SK-N-SH (cell line): ENCODE measurements around the gene CD109. TPM values are rescaled to one million over a fixed set of nuclear protein-coding genes. Genes with fewer than 3 reads are reported as not detected.

Source experiments
- CTCF ChIA-PET: fragments of 300-600, 350-600 bp; formaldehyde crosslinking; extraction: SDS; loops from one replicate; lab custom pipeline; 2021; lab: Yijun Ruan, JAX
- POLR2A ChIA-PET: fragments of 350-600 bp; sonication (Branson Sonifier 250); formaldehyde crosslinking; extraction: SDS; loops from one replicate; lab custom pipeline; 2020; ENCODE audit warnings: antibody characterized with exemption, inconsistent platforms; lab: Yijun Ruan, JAX
- DNase-seq: peaks from one replicate; pipeline ENCODE4 v3.0.0; 2012
- H2AFZ ChIP-seq: fragments of 200-600 bp; sonication (generic); 2 replicates; pipeline ENCODE4 v1.8.1; 2016; ENCODE audit warnings: antibody characterized with exemption, mild to moderate bottlenecking, low read depth
- H3F3A ChIP-seq: fragments of 200-600 bp; sonication (generic); replicated peaks from 2 replicates; pipeline ENCODE3; 2016; ENCODE audit warnings: antibody characterized with exemption, mild to moderate bottlenecking; ENCODE audit not compliant: insufficient read depth
- H3K27ac ChIP-seq, 2 experiments: fragments of 200-500 bp in 1 of 2; fragments of 200-600 bp in 1 of 2; sonication (Bioruptor generic) in 1 of 2; sonication (generic), shearing (Covaris generic) in 1 of 2; 2 replicates each; pipeline versions ENCODE4 v1.5.1 to v1.6.1; 2014 to 2016; ENCODE audit warnings: low read depth in 2 of 2, inconsistent platforms in 1 of 2, low read length in 1 of 2, mild to moderate bottlenecking in 1 of 2, mixed read lengths in 1 of 2
- H3K27me3 ChIP-seq: fragments of 200-600 bp; sonication (generic), shearing (Covaris generic); 2 replicates; pipeline ENCODE4 v1.6.1; 2016; ENCODE audit warnings: mixed run types; ENCODE audit not compliant: insufficient read depth
- H3K36me3 ChIP-seq, 2 experiments: fragments of 200-500 bp in 1 of 2; fragments of 200-600 bp in 1 of 2; sonication (Bioruptor generic) in 1 of 2; sonication (generic) in 1 of 2; replicated peaks in 1 of 2; 2 replicates each; pipeline versions ENCODE3 to v1.5.1; 2014 to 2016; ENCODE audit warnings: low read length in 1 of 2, mild to moderate bottlenecking in 1 of 2; ENCODE audit not compliant: insufficient read depth in 2 of 2, control insufficient read depth in 1 of 2
- H3K4me1 ChIP-seq, 2 experiments: fragments of 200-500 bp in 1 of 2; fragments of 200-600 bp in 1 of 2; sonication (Bioruptor generic) in 1 of 2; sonication (generic), shearing (Covaris generic) in 1 of 2; 2 replicates each; pipeline versions ENCODE4 v1.5.1 to v1.6.1; 2014 to 2016; ENCODE audit warnings: low read depth in 1 of 2, low read length in 1 of 2, mixed run types in 1 of 2; ENCODE audit not compliant: insufficient read depth in 2 of 2, control insufficient read depth in 1 of 2
- H3K4me2 ChIP-seq: fragments of 200-600 bp; sonication (generic), shearing (Covaris generic); 2 replicates; pipeline ENCODE4 v1.6.1; 2017; ENCODE audit warnings: mixed run types
- H3K4me3 ChIP-seq, 2 experiments: fragments of 200-500 bp in 1 of 2; fragments of 200-600 bp in 1 of 2; sonication (Bioruptor generic) in 1 of 2; sonication (generic), shearing (Covaris generic) in 1 of 2; 2 replicates each; pipeline versions ENCODE4 v1.5.1 to v1.8.1; 2014 to 2016; ENCODE audit warnings: low read depth in 2 of 2, inconsistent platforms in 1 of 2, low read length in 1 of 2, mild to moderate bottlenecking in 1 of 2, mixed read lengths in 1 of 2, moderate library complexity in 1 of 2
- H3K79me2 ChIP-seq: fragments of 200-600 bp; sonication (generic); 2 replicates; pipeline ENCODE4 v1.8.1; 2017; ENCODE audit warnings: mild to moderate bottlenecking; ENCODE audit not compliant: insufficient read depth
- H3K9ac ChIP-seq: fragments of 200-600 bp; sonication (generic); 2 replicates; pipeline ENCODE4 v1.6.1; 2017; ENCODE audit warnings: mixed run types
- H3K9me2 ChIP-seq: fragments of 200-600 bp; sonication (generic); 2 replicates; pipeline ENCODE4 v1.6.1; 2017; ENCODE audit warnings: mixed run types
- H3K9me3 ChIP-seq: fragments of 200-600 bp; sonication (generic); 2 replicates; pipeline ENCODE4 v1.6.1; 2017; ENCODE audit warnings: mixed run types, mild to moderate bottlenecking, moderate library complexity
- H4K20me1 ChIP-seq: fragments of 200-600 bp; sonication (generic); 2 replicates; pipeline ENCODE4 v1.6.1; 2017; ENCODE audit warnings: mild to moderate bottlenecking, mixed run types; ENCODE audit not compliant: insufficient read depth
- CHD2 ChIP-seq: fragments of 150-350 bp; IDR thresholded peaks from 2 replicates; pipeline ENCODE4 v1.6.1; 2018; ENCODE audit warnings: low read length; ENCODE audit not compliant: partially characterized antibody
- CTCF ChIP-seq: fragments of 200-600 bp; sonication (generic); IDR thresholded peaks from 2 replicates; pipeline ENCODE4 v1.6.1; 2017; ENCODE audit warnings: antibody characterized with exemption, mild to moderate bottlenecking, moderate library complexity
- ELF1 ChIP-seq: IDR thresholded peaks from 2 replicates; pipeline ENCODE4 v1.4.0; 2012
- GATA2 ChIP-seq: sonication (generic); formaldehyde crosslinking; IDR thresholded peaks from 2 replicates; pipeline ENCODE4 v1.5.0; 2020; ENCODE audit warnings: mild to moderate bottlenecking, missing genetic modification reagents
- IRF3 ChIP-seq: fragments of 150-350 bp; IDR thresholded peaks from 2 replicates; pipeline ENCODE4 v1.6.1; 2016; ENCODE audit warnings: mild to moderate bottlenecking, low read depth, low read length
- MAX ChIP-seq: IDR thresholded peaks from 2 replicates; pipeline ENCODE4 v1.4.0; 2012; ENCODE audit warnings: low read depth
- MEF2A ChIP-seq: IDR thresholded peaks from 2 replicates; pipeline ENCODE4 v1.4.0; 2012; ENCODE audit warnings: low read depth, borderline replicate concordance
- NFIC ChIP-seq: IDR thresholded peaks from 2 replicates; pipeline ENCODE4 v1.4.0; 2012; ENCODE audit warnings: borderline replicate concordance
- NRF1 ChIP-seq: IDR thresholded peaks from 2 replicates; pipeline ENCODE4 v1.6.1; 2012; ENCODE audit warnings: low read depth, mild to moderate bottlenecking, low read length
- REST ChIP-seq: IDR thresholded peaks from 2 replicates; pipeline ENCODE4 v1.6.1; 2012; ENCODE audit warnings: mild to moderate bottlenecking, low read depth, low read length, moderate library complexity
- USF2 ChIP-seq: fragments of 150-350 bp; IDR thresholded peaks from 2 replicates; pipeline ENCODE4 v1.6.1; 2017; ENCODE audit warnings: antibody characterized with exemption, low read length, low read depth, borderline replicate concordance
- ZBTB33 ChIP-seq: IDR thresholded peaks from 2 replicates; pipeline ENCODE4 v1.4.0; 2012; ENCODE audit warnings: low read depth, borderline replicate concordance
- WGBS: methylation state at CpG from one replicate; pipeline ENCODE4 v1.1.6; 2017; ENCODE audit warnings: low lambda C conversion rate; 5-methylcytosine and 5-hydroxymethylcytosine counted together
- polyA plus RNA-seq, 3 experiments: library from polyadenylated mRNA; depleted of rRNA; stranded (reverse); fragments of >200 nt; gene quantifications; 2 replicates each; pipeline ENCODE4 v1.2.3, GENCODE V29; 2012

The CD109 gene
- polyA plus RNA-seq, 1 of the 3 experiments (the other 2 are of a cell fraction) = 19.7 TPM

GRCh38 chr6:73704260-73704659 lies 8.3 kb downstream of the CD109 start (continued):
- TF ChIP-seq REST = no peak
- TF ChIP-seq ZBTB33 = peak; percentile 56; the same call in 1 of the 2 replicates
- TF ChIP-seq NFIC = peak; percentile 69; the same call in 1 of the 2 replicates

GRCh38 chr6:73704798-73705197 lies 8.8 kb downstream of the CD109 start:
- 61% methylated on average over 4 of the region's 4 CpGs for WGBS
- Histone ChIP-seq H3K4me1 (peaks cover 0 to 22% of the 10 kb centered on the region in 2 experiments; a peak in 2 of 4 replicates), H4K20me1 (no peaks in the 10 kb centered on the region), H3K27ac (peak overlapping the region; percentile 76 to 95; a peak in 3 of 4 replicates), H3K27me3 (no peaks in the 10 kb centered on the region), H3F3A (peaks cover 28% of the 10 kb centered on the region), H2AFZ (no peak overlapping the region), H3K9me2 (no peaks in the 10 kb centered on the region), H3K79me2 (peaks cover 34% of the 10 kb centered on the region), H3K9me3 (no peaks in the 10 kb centered on the region), H3K4me3 (no peak overlapping the region), H3K36me3 (peaks cover 0 to 15% of the 10 kb centered on the region in 2 experiments), H3K9ac (peak overlapping the region; percentile 48; the same call in 1 of the 2 replicates), H3K4me2 (peak overlapping the region; percentile 66; the same call in 1 of the 2 replicates)
- no peak for DNase-seq
- POLR2A ChIA-PET = no interaction called here
- no peak for TF ChIP-seq USF2
- CTCF ChIA-PET = interaction anchor here (0.9 kb wide), 2 partner anchors 24 to 29 kb away, joined by 3 to 4 read pairs; no protein-coding TSS in a partner anchor

GRCh38 chr6:73706971-73707370 lies 11.0 kb downstream of the CD109 start:
- Histone ChIP-seq H3K36me3 (peaks cover 0 to 15% of the 10 kb centered on the region in 2 experiments), H3F3A (peaks cover 28% of the 10 kb centered on the region), H3K79me2 (peaks cover 16% of the 10 kb centered on the region; the same call in 1 of the 2 replicates), H3K9me3 (no peaks in the 10 kb centered on the region), H3K4me1 (peaks cover 0 to 29% of the 10 kb centered on the region in 2 experiments; a peak in 3 of 4 replicates), H3K9ac (no peak overlapping the region), H3K27ac (no peak overlapping the region), H3K9me2 (no peaks in the 10 kb centered on the region), H3K4me2 (no peak overlapping the region), H3K27me3 (no peaks in the 10 kb centered on the region), H4K20me1 (no peaks in the 10 kb centered on the region), H3K4me3 (no peak overlapping the region), H2AFZ (no peak overlapping the region)
- WGBS = 57% methylated on average over 9 of the region's 9 CpGs
- no peak for DNase-seq
- POLR2A ChIA-PET = no interaction called here
- CTCF ChIA-PET = no interaction called here
- no peak for TF ChIP-seq MAX
- TF ChIP-seq IRF3 = no peak
- no peak for TF ChIP-seq CHD2
- TF ChIP-seq ELF1 = no peak
- TF ChIP-seq CTCF = no peak
- TF ChIP-seq MEF2A = no peak
- no peak for TF ChIP-seq GATA2 (CRISPR knock-in tag)
- no peak for TF ChIP-seq NRF1
